Endodermal cell (in vitro differentiated cells): Measurements from ENCODE around the gene BPIFB4. TPM values are rescaled to one million over a fixed set of nuclear protein-coding genes. Genes with fewer than 3 reads are reported as not detected.

Experiments used
- DNase-seq: peaks from one replicate; pipeline ENCODE4 v3.0.0-alpha.2; 2017
- H3K27ac ChIP-seq: 2 replicates; pipeline ENCODE4 v1.5.1; 2013; ENCODE audit warnings: mild to moderate bottlenecking, low read depth, low read length, moderate library complexity
- H3K27me3 ChIP-seq: 2 replicates; pipeline ENCODE4 v1.6.1; 2013; ENCODE audit warnings: mild to moderate bottlenecking, low read length, moderate library complexity; ENCODE audit not compliant: insufficient read depth, control insufficient read depth, poor library complexity, severe bottlenecking
- H3K36me3 ChIP-seq: 2 replicates; pipeline ENCODE4 v1.7.0; 2013; ENCODE audit warnings: mild to moderate bottlenecking, low read length, moderate library complexity; ENCODE audit not compliant: control insufficient read depth, insufficient read depth
- H3K4me1 ChIP-seq: one replicate; pipeline ENCODE4 v1.7.0; 2013; ENCODE audit warnings: low read length; ENCODE audit not compliant: control insufficient read depth, insufficient read depth
- H3K4me3 ChIP-seq: 2 replicates; pipeline ENCODE4 v1.5.1; 2013; ENCODE audit warnings: mild to moderate bottlenecking, low read length, moderate library complexity
- H3K9ac ChIP-seq: 2 replicates; pipeline ENCODE4 v1.6.1; 2013; ENCODE audit warnings: mild to moderate bottlenecking, low read length, moderate library complexity; ENCODE audit not compliant: poor library complexity, severe bottlenecking; ENCODE audit errors: extremely low read depth
- H3K9me3 ChIP-seq: 2 replicates; pipeline ENCODE4 v1.6.1; 2013; ENCODE audit warnings: mild to moderate bottlenecking, low read length, moderate library complexity; ENCODE audit not compliant: control insufficient read depth
- H3K27ac Mint-ChIP-seq: 2 replicates; pipeline ENCODE4 v1.8.0; 2020; ENCODE audit warnings: mixed read lengths
- H3K27me3 Mint-ChIP-seq: 2 replicates; pipeline ENCODE4 v1.8.0; 2021; ENCODE audit warnings: mild to moderate bottlenecking, mixed read lengths; ENCODE audit not compliant: insufficient read depth
- H3K36me3 Mint-ChIP-seq: 2 replicates; pipeline ENCODE4 v1.8.0; 2020; ENCODE audit warnings: low read depth, mixed read lengths
- H3K4me1 Mint-ChIP-seq: 2 replicates; pipeline ENCODE4 v1.8.0; 2020; ENCODE audit warnings: mixed read lengths
- H3K4me3 Mint-ChIP-seq: 2 replicates; pipeline ENCODE4 v1.8.0; 2020; ENCODE audit warnings: mild to moderate bottlenecking, moderate library complexity, mixed read lengths
- H3K9me3 Mint-ChIP-seq: 2 replicates; pipeline ENCODE4 v1.8.0; 2020; ENCODE audit warnings: mild to moderate bottlenecking, mixed read lengths
- CTCF ChIP-seq: fragments of 200-600 bp; sonication (generic); conservative IDR thresholded peaks from 2 replicates; pipeline ENCODE4 v1.5.0; 2021; ENCODE audit warnings: antibody characterized with exemption, mild to moderate bottlenecking
- WGBS, 2 experiments: methylation state at CpG; one replicate each; pipeline versions ENCODE4 v1.1.5 to v1.1.7; 2013; ENCODE audit warnings: missing lambda C conversion rate in 2 of 2, mixed read lengths in 1 of 2; ENCODE audit not compliant: insufficient coverage in 1 of 2, insufficient read length in 1 of 2; 5-methylcytosine and 5-hydroxymethylcytosine counted together
- total RNA-seq, 2 donors: library from RNA; stranded (reverse); fragmentation: NEBNext Ultra II Directional in 1 of 2; extraction: Animal tissue kit (Norgen Biotek cat#: 25700) in 1 of 2; gene quantifications; 2 replicates in 1 of 2; 3 replicates in 1 of 2; pipeline ENCODE4 v1.2.1, GENCODE V29; 2021

The BPIFB4 gene
- total RNA-seq, 2 donors from 2014 or later, result 0.22 TPM; not detected in 1

- no peak for DNase-seq
- no peaks in the 10 kb centered on the region for H3K27me3 ChIP-seq
- H3K4me3 ChIP-seq, result no peak overlapping the region
- H3K27me3 Mint-ChIP-seq, result no peaks in the 10 kb centered on the region
- H3K27ac ChIP-seq, result no peak overlapping the region
- no peak overlapping the region for H3K4me3 Mint-ChIP-seq
- no peaks in the 10 kb centered on the region for H3K9me3 Mint-ChIP-seq
- H3K27ac Mint-ChIP-seq, result no peak overlapping the region
- no peaks in the 10 kb centered on the region for H3K36me3 ChIP-seq
- WGBS, 2 experiments, result 63 to 71% methylated on average over 6 to 9 of the region's 9 CpGs
- no peak for TF ChIP-seq CTCF
- no peak overlapping the region for H3K9ac ChIP-seq
- H3K4me1 Mint-ChIP-seq, result peaks cover 2% of the 10 kb centered on the region
- no peaks in the 10 kb centered on the region for H3K9me3 ChIP-seq
- no peaks in the 10 kb centered on the region for H3K36me3 Mint-ChIP-seq
- H3K4me1 ChIP-seq, result no peaks in the 10 kb centered on the region
Measured at GRCh38 chr20:33062105-33062824, 17.2 kb upstream of the BPIFB4 start.

GRCh38 chr20:33062825-33063149, 16.7 kb upstream of the BPIFB4 start:
- no peak overlapping the region for H3K27ac Mint-ChIP-seq
- H3K27me3 ChIP-seq, result no peaks in the 10 kb centered on the region
- no peaks in the 10 kb centered on the region for H3K4me1 ChIP-seq
- no peak overlapping the region for H3K27ac ChIP-seq
- no peaks in the 10 kb centered on the region for H3K27me3 Mint-ChIP-seq
- no peak for TF ChIP-seq CTCF
- no peaks in the 10 kb centered on the region for H3K4me1 Mint-ChIP-seq
- no peak overlapping the region for H3K4me3 ChIP-seq
- no peaks in the 10 kb centered on the region for H3K9me3 Mint-ChIP-seq
- no peaks in the 10 kb centered on the region for H3K36me3 ChIP-seq
- H3K9ac ChIP-seq, result no peak overlapping the region
- no peak for DNase-seq
- no peaks in the 10 kb centered on the region for H3K36me3 Mint-ChIP-seq
- WGBS, 2 experiments, result 86 to 100% methylated on average over 1 of the region's 1 CpG
- no peaks in the 10 kb centered on the region for H3K9me3 ChIP-seq
- no peak overlapping the region for H3K4me3 Mint-ChIP-seq

- no peak overlapping the region for H3K27ac Mint-ChIP-seq
- no peak for TF ChIP-seq CTCF
- H3K27me3 ChIP-seq, result no peaks in the 10 kb centered on the region
Measured at GRCh38 chr20:33063271-33063670, 16.2 kb upstream of the BPIFB4 start.

More at GRCh38 chr20:33063271-33063670, 16.2 kb upstream of the BPIFB4 start:
- H3K4me3 Mint-ChIP-seq, result no peak overlapping the region
- Histone ChIP-seq H3K9me3 (no peaks in the 10 kb centered on the region), H3K27ac (no peak overlapping the region), H3K9ac (no peak overlapping the region), H3K4me1 (no peaks in the 10 kb centered on the region), H3K36me3 (no peaks in the 10 kb centered on the region), H3K4me3 (no peak overlapping the region)
- 92 to 100% methylated on average over 3 to 6 of the region's 6 CpGs for WGBS, 2 experiments
- H3K36me3 Mint-ChIP-seq, result no peaks in the 10 kb centered on the region
- H3K27me3 Mint-ChIP-seq, result no peaks in the 10 kb centered on the region
- H3K9me3 Mint-ChIP-seq, result no peaks in the 10 kb centered on the region
- peaks cover 2% of the 10 kb centered on the region for H3K4me1 Mint-ChIP-seq
- DNase-seq, result no peak
